Gastroesophageal sphincter (tissue), 3 donors: ENCODE data around the gene DLX6.

Experiments
- CTCF ChIP-seq, 4 experiments: fragments of 200-600 bp in 2 of 4; fragments of 450-650 bp in 2 of 4; sonication (generic) in 1 of 4; IDR thresholded peaks; one replicate each; pipeline ENCODE4 v1.5.1; 2017 to 2019; ENCODE audit warnings: antibody characterized with exemption in 4 of 4, mild to moderate bottlenecking in 2 of 4, moderate library complexity in 2 of 4
- EP300 ChIP-seq: sonication (generic); formaldehyde crosslinking; IDR thresholded peaks from one replicate; pipeline ENCODE4 v1.6.1; 2017; ENCODE audit warnings: antibody characterized with exemption, mild to moderate bottlenecking

- TF ChIP-seq CTCF (IDR thresholded peaks at IDR 0.05) (no peak), EP300 (no peak)
Measured at GRCh38 chr7:96962221-96962885, 43.0 kb upstream of the DLX6 start.
